HFFc6 (cell line): ENCODE measurements around the gene MYB. TPM values are rescaled to one million over a fixed set of nuclear protein-coding genes. Genes with fewer than 3 reads are reported as not detected.

Source experiments
- DNase-seq: peaks from one replicate; pipeline ENCODE4 v3.0.0-alpha.2; 2018
- H3K27ac Mint-ChIP-seq: 2 replicates; pipeline ENCODE4 v1.8.0; 2020; ENCODE audit warnings: mild to moderate bottlenecking, mixed read lengths
- H3K27me3 Mint-ChIP-seq: 2 replicates; pipeline ENCODE4 v1.8.0; 2021; ENCODE audit warnings: mild to moderate bottlenecking, moderate library complexity, mixed read lengths; ENCODE audit not compliant: insufficient read depth
- H3K36me3 Mint-ChIP-seq: 2 replicates; pipeline ENCODE4 v1.8.0; 2021; ENCODE audit warnings: low read depth, mixed read lengths
- H3K4me1 Mint-ChIP-seq: 2 replicates; pipeline ENCODE4 v1.8.0; 2020; ENCODE audit warnings: low read depth, mixed read lengths
- H3K4me3 Mint-ChIP-seq: 2 replicates; pipeline ENCODE4 v1.8.0; 2020; ENCODE audit warnings: mild to moderate bottlenecking, moderate library complexity, mixed read lengths
- H3K9me3 Mint-ChIP-seq: 2 replicates; pipeline ENCODE4 v1.8.0; 2020; ENCODE audit warnings: mild to moderate bottlenecking, mixed read lengths
- total RNA-seq, 6 experiments: library from RNA; stranded (reverse); fragmentation: NEBNext Ultra II Directional; extraction: Animal tissue kit (Norgen Biotek cat#: 25700); gene quantifications; 2 replicates in 1 of 6; 3 replicates in 5 of 6; pipeline ENCODE4 v1.2.3, GENCODE V29; 2021
- TF ChIP-seq, protein P1 (sequence below): fragments of 200-600 bp; sonication (generic); IDR thresholded peaks from 2 replicates; pipeline ENCODE4 v1.5.0; 2021; ENCODE audit warnings: antibody characterized with exemption, mild to moderate bottlenecking

MYB gene
- total RNA-seq, 6 experiments from 2014 or later: 0.17 to 0.35 (median 0.19) TPM

DNA sequence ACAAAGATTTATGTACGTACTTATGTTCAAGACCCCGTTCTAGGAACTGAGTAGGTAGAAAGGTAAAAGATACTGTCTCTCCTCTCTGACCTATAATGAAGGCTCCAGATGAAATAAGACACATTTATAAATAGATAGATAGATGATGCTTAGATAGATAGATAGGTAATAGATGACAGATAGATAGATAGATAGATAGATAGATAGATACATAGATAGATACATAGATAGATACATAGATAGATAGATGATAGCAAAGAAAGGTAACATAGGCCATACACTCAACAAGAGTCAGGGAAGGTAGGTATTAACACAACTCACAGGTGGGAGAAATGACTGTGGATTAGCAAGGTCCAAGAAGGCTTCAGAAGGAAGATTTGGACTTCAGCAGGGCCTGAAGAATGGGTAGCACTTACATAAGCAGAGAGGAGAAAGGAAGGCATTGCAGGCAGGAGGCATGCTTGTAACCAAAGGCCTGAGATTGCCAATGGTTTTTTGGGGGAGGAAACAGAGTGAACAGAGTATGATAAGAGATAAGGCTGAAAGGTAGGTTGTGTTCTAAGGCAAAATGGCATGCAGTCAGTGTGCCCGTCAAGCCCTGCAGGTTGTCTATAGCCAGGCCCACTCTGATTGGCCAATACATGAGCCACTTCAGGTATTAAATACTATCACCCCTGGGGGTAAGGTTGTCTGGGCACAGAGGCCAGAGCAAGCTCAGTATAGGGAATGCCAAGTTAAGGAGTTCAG lies 7.7 kb upstream of the MYB start:
- DNase-seq: no peak
- no peak overlapping the region for H3K4me3 Mint-ChIP-seq
- TF ChIP-seq, protein P1, sequence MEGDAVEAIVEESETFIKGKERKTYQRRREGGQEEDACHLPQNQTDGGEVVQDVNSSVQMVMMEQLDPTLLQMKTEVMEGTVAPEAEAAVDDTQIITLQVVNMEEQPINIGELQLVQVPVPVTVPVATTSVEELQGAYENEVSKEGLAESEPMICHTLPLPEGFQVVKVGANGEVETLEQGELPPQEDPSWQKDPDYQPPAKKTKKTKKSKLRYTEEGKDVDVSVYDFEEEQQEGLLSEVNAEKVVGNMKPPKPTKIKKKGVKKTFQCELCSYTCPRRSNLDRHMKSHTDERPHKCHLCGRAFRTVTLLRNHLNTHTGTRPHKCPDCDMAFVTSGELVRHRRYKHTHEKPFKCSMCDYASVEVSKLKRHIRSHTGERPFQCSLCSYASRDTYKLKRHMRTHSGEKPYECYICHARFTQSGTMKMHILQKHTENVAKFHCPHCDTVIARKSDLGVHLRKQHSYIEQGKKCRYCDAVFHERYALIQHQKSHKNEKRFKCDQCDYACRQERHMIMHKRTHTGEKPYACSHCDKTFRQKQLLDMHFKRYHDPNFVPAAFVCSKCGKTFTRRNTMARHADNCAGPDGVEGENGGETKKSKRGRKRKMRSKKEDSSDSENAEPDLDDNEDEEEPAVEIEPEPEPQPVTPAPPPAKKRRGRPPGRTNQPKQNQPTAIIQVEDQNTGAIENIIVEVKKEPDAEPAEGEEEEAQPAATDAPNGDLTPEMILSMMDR: no peak
- H3K27me3 Mint-ChIP-seq: peaks cover 2% of the 10 kb centered on the region
- H3K36me3 Mint-ChIP-seq: no peaks in the 10 kb centered on the region
- H3K4me1 Mint-ChIP-seq: no peaks in the 10 kb centered on the region
- H3K27ac Mint-ChIP-seq: no peak overlapping the region
- no peaks in the 10 kb centered on the region for H3K9me3 Mint-ChIP-seq

DNA sequence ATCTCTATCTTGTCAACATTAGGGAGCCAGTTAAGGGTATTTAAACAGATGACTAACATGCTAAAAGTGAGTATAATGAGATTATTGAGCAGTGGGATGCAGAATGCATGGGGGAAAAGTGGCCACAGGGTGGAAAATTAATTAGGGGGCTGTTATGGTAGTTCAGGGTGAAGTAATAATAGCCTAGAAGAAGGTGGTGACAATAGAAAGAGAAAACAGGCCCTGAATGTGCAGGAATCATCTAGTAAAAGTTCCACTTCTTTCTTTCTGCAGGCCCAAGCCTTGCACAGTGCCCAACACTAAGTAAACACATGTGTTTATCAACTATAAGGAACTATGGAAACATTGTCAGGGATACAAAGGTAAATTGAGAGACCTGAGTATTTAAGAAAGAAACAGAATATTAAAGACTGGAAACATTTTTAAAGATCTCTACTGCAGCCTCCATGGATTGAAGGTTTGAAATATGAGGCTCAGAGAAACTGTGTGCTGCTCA lies 7.1 kb upstream of the MYB start:
- no peak overlapping the region for H3K27ac Mint-ChIP-seq
- H3K36me3 Mint-ChIP-seq: no peaks in the 10 kb centered on the region
- no peaks in the 10 kb centered on the region for H3K4me1 Mint-ChIP-seq
- TF ChIP-seq, protein P1: no peak
- no peak overlapping the region for H3K4me3 Mint-ChIP-seq
- H3K9me3 Mint-ChIP-seq: no peaks in the 10 kb centered on the region
- peaks cover 2% of the 10 kb centered on the region for H3K27me3 Mint-ChIP-seq
- DNase-seq: no peak

DNA sequence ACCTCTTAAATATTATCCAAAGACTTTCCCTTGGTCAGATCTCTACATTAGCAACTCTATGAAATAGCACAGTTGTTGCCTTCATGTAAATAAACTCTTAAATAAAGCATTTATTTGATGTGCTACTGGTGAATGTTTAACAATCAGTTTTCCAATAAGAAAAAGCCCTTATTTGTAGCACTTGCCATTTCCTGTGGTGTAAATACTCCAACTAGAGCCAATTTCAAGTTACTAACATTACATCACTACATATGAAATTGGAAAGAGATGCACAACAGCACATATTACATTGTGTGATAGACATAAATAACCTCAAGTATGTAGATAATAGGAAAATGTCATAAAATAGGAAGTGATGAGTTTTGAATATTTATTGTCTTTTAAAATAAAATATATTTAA lies 5.0 kb upstream of the MYB start:
- Mint-ChIP-seq H3K4me1 (peaks cover 9% of the 10 kb centered on the region), H3K36me3 (no peaks in the 10 kb centered on the region), H3K27ac (no peak overlapping the region), H3K9me3 (no peaks in the 10 kb centered on the region), H3K27me3 (peaks cover 2% of the 10 kb centered on the region), H3K4me3 (no peak overlapping the region)
- no peak for DNase-seq
- TF ChIP-seq, protein P1: no peak

- peaks cover 9% of the 10 kb centered on the region for H3K4me1 Mint-ChIP-seq
- H3K36me3 Mint-ChIP-seq: no peaks in the 10 kb centered on the region
- TF ChIP-seq, protein P1: no peak
- H3K9me3 Mint-ChIP-seq: no peaks in the 10 kb centered on the region
- H3K27ac Mint-ChIP-seq: no peak overlapping the region
- no peak overlapping the region for H3K4me3 Mint-ChIP-seq
- DNase-seq: no peak
- peaks cover 2% of the 10 kb centered on the region for H3K27me3 Mint-ChIP-seq
Measured at GRCh38 chr6:135176464-135176863, 4.6 kb upstream of the MYB start.

DNA sequence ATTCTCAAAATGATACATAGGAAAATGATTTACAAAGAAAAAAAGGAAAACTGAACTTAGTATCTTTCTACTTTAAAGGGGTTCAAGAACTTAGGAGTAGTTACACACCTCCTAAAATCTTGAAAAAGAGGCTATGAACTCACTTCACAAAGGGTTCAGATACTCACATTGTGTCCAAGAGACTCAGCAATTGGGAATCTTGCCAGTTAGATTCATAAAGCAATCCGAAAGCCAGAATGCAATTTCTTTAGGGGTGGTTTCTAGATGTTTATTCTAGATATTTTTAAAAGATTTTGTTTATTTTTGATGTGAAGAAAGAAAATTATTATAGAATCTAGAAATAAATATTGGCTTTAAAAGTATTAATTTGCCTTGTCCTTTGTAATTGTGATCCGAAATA lies 1.7 kb upstream of the MYB start:
- no peak for DNase-seq
- H3K4me3 Mint-ChIP-seq: no peak overlapping the region
- H3K27ac Mint-ChIP-seq: no peak overlapping the region
- peaks cover 8% of the 10 kb centered on the region for H3K27me3 Mint-ChIP-seq
- peaks cover 29% of the 10 kb centered on the region for H3K4me1 Mint-ChIP-seq
- TF ChIP-seq, protein P1: no peak
- no peaks in the 10 kb centered on the region for H3K9me3 Mint-ChIP-seq
- H3K36me3 Mint-ChIP-seq: no peaks in the 10 kb centered on the region
